WERI-Rb-1 (cell line): Measurements from ENCODE around the gene TTC31.

Experiments used
- DNase-seq: peaks from one replicate; pipeline ENCODE4 v3.0.0-alpha.2; 2020
- H3K27ac ChIP-seq: fragments of 250-450 bp; sonication (Bioruptor Pico); 2 replicates; pipeline ENCODE4 v1.5.1; 2020; ENCODE audit warnings: mild to moderate bottlenecking, moderate library complexity
- H3K27me3 ChIP-seq: fragments of 250-450 bp; sonication (Bioruptor Pico); 2 replicates; pipeline ENCODE4 v1.5.1; 2021; ENCODE audit warnings: mild to moderate bottlenecking, low read depth, moderate library complexity; ENCODE audit not compliant: insufficient read depth, severe bottlenecking
- H3K36me3 ChIP-seq: fragments of 250-450 bp; sonication (Bioruptor Pico); 2 replicates; pipeline ENCODE4 v1.5.1; 2020; ENCODE audit warnings: mild to moderate bottlenecking, moderate library complexity
- H3K4me3 ChIP-seq: 2 replicates; pipeline ENCODE4 v1.5.1; 2011; ENCODE audit warnings: low read depth, mild to moderate bottlenecking, control low read depth, low read length
- H3K9me3 ChIP-seq: fragments of 250-450 bp; sonication (Bioruptor Pico); 2 replicates; pipeline ENCODE4 v1.5.1; 2021; ENCODE audit warnings: mild to moderate bottlenecking, moderate library complexity; ENCODE audit not compliant: severe bottlenecking
- TF ChIP-seq, protein P1 (sequence below): IDR thresholded peaks from 2 replicates; pipeline ENCODE4 v1.5.1; 2011; ENCODE audit warnings: low read depth, mild to moderate bottlenecking, control low read depth, inconsistent platforms, low read length

Gene TTC31

DNA sequence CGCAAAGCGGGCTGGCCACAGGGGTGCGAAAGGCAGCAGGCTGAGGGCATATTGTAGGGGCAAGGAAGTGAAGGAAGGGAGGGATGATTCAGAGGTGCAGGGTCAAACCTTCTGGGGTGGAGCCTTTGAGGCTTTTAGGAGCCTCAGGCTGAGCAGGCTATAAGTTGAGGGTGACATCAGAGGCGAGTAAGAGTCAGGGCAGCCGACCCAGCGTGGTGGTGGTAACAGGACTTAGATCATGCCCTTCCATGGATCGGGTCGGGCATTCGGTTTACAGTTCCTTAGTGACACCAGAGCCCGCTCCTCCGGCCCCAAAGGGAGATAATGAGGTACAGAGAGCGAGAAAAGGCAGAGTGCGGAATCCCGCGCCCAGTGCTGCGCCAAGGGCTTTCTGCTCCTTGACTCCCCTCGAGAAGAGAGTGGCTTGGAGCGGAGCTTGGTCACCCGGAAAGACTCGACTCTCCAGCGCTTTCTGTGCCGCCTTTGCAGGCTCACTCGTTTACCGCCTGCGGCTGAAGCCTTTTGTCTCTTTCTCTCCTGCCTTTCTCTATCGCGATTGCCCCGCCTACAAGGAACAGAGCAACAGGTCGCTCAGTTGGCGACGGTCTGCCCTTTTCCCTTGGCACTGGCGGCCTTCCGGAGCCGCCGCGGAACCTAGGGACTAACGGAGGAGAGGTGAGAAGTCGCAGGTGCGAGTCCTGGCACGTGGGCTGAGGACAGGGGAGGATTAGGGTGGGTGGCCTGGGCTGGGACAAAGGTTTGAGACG, 15.8 kb downstream of the TTC31 start:
- H3K36me3 ChIP-seq = peaks cover 24% of the 10 kb centered on the region
- DNase-seq = no peak
- TF ChIP-seq, protein P1, sequence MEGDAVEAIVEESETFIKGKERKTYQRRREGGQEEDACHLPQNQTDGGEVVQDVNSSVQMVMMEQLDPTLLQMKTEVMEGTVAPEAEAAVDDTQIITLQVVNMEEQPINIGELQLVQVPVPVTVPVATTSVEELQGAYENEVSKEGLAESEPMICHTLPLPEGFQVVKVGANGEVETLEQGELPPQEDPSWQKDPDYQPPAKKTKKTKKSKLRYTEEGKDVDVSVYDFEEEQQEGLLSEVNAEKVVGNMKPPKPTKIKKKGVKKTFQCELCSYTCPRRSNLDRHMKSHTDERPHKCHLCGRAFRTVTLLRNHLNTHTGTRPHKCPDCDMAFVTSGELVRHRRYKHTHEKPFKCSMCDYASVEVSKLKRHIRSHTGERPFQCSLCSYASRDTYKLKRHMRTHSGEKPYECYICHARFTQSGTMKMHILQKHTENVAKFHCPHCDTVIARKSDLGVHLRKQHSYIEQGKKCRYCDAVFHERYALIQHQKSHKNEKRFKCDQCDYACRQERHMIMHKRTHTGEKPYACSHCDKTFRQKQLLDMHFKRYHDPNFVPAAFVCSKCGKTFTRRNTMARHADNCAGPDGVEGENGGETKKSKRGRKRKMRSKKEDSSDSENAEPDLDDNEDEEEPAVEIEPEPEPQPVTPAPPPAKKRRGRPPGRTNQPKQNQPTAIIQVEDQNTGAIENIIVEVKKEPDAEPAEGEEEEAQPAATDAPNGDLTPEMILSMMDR = no peak
- H3K9me3 ChIP-seq = no peaks in the 10 kb centered on the region
- no peak overlapping the region; the same call in 1 of the 2 replicates for H3K27ac ChIP-seq
- H3K27me3 ChIP-seq = no peaks in the 10 kb centered on the region
- no peak overlapping the region for H3K4me3 ChIP-seq

DNA sequence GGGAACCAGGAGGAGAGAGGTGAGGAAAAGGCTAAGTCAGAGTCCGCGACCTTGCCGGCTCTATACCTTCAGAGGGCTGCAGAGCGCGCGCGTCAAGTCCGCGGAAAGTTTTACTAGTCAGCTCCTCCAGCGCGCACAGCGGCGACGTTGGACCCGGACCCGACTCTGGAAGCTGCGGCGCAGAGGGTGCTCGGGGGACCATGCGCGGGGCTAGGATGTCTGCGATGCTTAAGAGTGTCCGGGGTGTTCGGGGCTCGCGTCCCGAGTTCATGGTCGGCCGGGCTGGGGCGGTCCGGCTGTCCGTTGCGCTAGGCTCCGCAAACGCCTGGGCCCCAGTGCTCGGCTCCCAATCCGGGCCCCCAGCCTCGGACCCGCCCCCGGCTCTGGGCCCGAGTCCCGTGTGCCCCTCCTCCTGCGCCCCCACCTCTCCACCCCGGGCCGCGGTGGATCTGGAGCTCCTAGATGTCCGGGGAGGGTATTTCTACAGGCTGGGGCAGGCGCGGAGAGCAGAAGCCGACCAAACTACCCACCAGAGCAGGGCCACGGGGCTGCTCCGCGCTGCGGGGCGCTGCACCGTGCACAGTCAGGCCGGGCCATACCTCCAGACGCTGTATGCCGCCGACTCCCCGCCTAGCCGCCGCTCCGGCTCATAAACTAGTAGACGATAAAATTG, 16.5 kb downstream of the TTC31 start, which contains the start of gene LBX2:
LBX2 (minus strand) TSS at position 337 of the 673 bp plus-strand sequence; CDS start at position 271, 66 bp downstream.
- DNase-seq = no peak
- Histone ChIP-seq H3K36me3 (peaks cover 20% of the 10 kb centered on the region), H3K9me3 (no peaks in the 10 kb centered on the region), H3K27me3 (no peaks in the 10 kb centered on the region), H3K4me3 (no peak within 1 kb of the TSS), H3K27ac (peak within 1 kb of the TSS; percentile 71)
- TF ChIP-seq, protein P1 = no peak

DNA sequence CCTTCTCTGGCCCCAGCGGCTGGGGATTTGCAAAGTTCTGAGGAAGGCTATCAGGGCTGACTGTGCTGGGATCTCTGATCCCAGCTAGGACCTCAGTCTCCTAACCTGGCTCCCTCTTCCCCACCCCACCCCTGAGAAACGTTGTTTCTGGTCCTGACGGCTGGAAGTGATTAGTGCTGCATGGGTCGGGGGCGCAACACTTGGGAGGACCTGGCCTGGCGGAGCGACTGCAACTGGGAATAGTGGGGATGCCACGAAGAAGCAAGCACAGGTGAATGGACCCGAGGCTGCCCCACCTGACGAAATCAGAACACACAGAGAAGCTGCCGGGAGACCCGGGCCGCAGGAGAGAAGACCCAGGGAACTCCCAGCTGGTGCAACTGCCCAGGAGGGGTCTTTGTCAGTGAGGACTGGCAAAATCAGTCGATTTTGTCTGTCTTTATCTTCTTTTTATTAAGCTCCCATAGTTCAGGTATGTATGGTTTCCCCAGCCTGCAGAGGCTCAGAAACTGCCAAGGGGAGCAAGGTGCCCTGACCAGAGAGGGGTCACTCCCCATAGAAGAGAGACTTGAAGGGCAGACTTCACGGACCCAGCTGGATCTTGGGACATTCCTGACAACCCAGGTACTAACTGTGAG, 17.2 kb downstream of the TTC31 start:
- TF ChIP-seq, protein P1 = no peak
- DNase-seq = no peak
- Histone ChIP-seq H3K9me3 (no peaks in the 10 kb centered on the region), H3K36me3 (peaks cover 25% of the 10 kb centered on the region), H3K27me3 (no peaks in the 10 kb centered on the region), H3K4me3 (no peak overlapping the region), H3K27ac (peak overlapping the region; percentile 71)

DNA sequence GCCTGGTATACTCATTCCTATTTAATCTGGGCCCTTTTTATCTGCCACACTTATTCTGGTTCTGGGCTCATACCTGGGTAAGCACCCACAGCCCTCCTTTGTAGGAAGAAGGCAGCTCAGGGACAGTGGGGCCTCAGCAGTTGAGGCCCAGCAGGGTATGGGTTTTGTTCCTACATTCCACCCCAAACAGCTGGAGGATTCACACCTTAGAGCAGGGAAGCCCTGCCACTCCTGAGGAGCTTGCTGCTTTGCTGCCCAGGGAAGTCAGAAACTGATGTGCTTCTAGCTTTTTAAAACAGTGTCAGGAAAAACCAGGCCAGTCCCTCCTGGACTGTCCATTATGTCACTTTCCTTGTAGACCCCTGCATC, 17.7 kb downstream of the TTC31 start:
- Histone ChIP-seq H3K9me3 (no peaks in the 10 kb centered on the region), H3K4me3 (no peak overlapping the region), H3K27ac (peak overlapping the region; percentile 71), H3K27me3 (no peaks in the 10 kb centered on the region), H3K36me3 (peaks cover 26% of the 10 kb centered on the region)
- DNase-seq = no peak
- TF ChIP-seq, protein P1 = no peak

DNA sequence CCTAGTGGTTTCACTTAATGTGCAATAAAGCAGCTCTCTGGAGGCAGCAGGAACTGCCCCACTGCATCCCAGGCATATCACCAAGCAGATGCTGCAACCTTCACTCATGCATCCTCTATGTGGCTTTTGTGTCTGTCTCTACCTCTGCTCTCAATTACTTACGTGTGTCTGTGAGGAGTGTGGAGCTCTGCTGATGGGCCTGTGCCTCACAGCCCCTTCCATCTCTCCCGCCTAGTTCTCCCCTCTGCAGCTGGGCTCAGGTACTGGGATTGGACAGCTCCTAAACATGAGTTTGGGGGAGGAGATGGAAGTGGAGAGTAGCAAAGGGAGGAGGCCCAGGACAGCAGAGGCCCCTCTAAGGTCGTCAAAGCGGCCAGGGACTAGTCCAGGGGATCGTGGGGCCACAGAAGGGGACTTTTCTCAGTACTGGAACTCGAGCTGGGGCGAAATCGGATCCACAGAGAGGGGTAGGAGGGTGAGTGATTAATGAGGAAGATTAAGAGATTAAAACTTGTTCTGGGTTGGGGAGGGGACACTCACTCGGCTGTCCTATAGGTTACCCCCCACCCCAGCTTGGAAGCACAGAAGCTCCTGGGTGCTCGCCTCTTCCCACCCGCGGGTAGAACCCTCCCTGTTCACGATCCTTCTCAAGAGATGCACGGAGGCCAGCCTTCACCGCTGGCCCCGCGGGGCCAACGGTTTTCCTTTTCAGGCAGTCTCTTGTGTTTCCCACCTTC, 18.6 kb downstream of the TTC31 start:
- Histone ChIP-seq H3K36me3 (peaks cover 28% of the 10 kb centered on the region), H3K9me3 (no peaks in the 10 kb centered on the region), H3K27ac (peak overlapping the region; percentile 71), H3K4me3 (peak overlapping the region; percentile 13), H3K27me3 (no peaks in the 10 kb centered on the region)
- TF ChIP-seq, protein P1 = 0 out of 2 replicates have a peak, but pooled peaks have one; percentile 6
- peak; percentile 91 for DNase-seq
